Activated CD8-positive, alpha-beta memory T cell treated with anti-CD3 and anti-CD28 coated beads for 48 hours (primary cell): ENCODE results near the gene C20orf204.

Experiments
- DNase-seq, 3 experiments: peaks; one replicate each; pipeline ENCODE4 v3.0.0-alpha.2; 2020; ENCODE audit warnings: low read depth in 2 of 3, low spot score in 2 of 3

Gene C20orf204

GRCh38 chr20:64025826-64026412 lies 10.1 kb upstream of the C20orf204 start:
- no peak for DNase-seq

GRCh38 chr20:64027981-64028685 lies 7.8 kb upstream of the C20orf204 start:
- DNase-seq = no peak

GRCh38 chr20:64029293-64030117 lies 6.5 kb upstream of the C20orf204 start:
- no peak for DNase-seq

- no peak for DNase-seq
Observed at GRCh38 chr20:64030371-64031134, 5.4 kb upstream of the C20orf204 start.

- no peak for DNase-seq
Observed at GRCh38 chr20:64031822-64032314, 4.1 kb upstream of the C20orf204 start.

- DNase-seq = no peak
Observed at GRCh38 chr20:64032706-64033624, 3.0 kb upstream of the C20orf204 start.

- no peak for DNase-seq
Observed at GRCh38 chr20:64033981-64034493, 1.9 kb upstream of the C20orf204 start.

- DNase-seq = peak; percentile 35 to 43 (median 39)
Observed at GRCh38 chr20:64035066-64035932, 683 bp upstream of the C20orf204 start.

GRCh38 chr20:64036346-64037198 lies 590 bp downstream of the C20orf204 start:
- DNase-seq = no peak

GRCh38 chr20:64037199-64037497 lies 1.2 kb downstream of the C20orf204 start:
- no peak for DNase-seq

GRCh38 chr20:64037498-64038213 lies 1.7 kb downstream of the C20orf204 start:
- DNase-seq = no peak

GRCh38 chr20:64038224-64038564 lies 2.2 kb downstream of the C20orf204 start:
- DNase-seq = no peak

- peak; percentile 50 to 58 (median 55) for DNase-seq
Observed at GRCh38 chr20:64038565-64039292, 2.7 kb downstream of the C20orf204 start.

GRCh38 chr20:64039293-64040160 lies 3.5 kb downstream of the C20orf204 start:
- DNase-seq = no peak

GRCh38 chr20:64040231-64041039 lies 4.5 kb downstream of the C20orf204 start:
- DNase-seq = no peak
